HG02588 (cell line): ENCODE data around the gene GOLGA6L7.
"Not testable (repeated sequence)": the region's sequence is repeated elsewhere in the genome, so short reads cannot be mapped to it uniquely, and the experiment has no call there.

Experiments used
- ATAC-seq: cut with Tn5 transposase; IDR thresholded peaks from one replicate; pipeline ENCODE4 v1.9.1; 2021; ENCODE audit warnings: mild to moderate bottlenecking, moderate library complexity; ENCODE audit not compliant: unreplicated experiment

The GOLGA6L7 gene

GRCh38 chr15:28848521-28848920 lies at the start of gene GOLGA6L7:
Gene GOLGA6L7 (minus strand): TSS chr15:28848644. CDS start chr15:28848549, 95 bp downstream.
- not testable (repeated sequence) for ATAC-seq

GRCh38 chr15:28897861-28898585 lies 49.6 kb upstream of the GOLGA6L7 start:
- no peak for ATAC-seq

DNA sequence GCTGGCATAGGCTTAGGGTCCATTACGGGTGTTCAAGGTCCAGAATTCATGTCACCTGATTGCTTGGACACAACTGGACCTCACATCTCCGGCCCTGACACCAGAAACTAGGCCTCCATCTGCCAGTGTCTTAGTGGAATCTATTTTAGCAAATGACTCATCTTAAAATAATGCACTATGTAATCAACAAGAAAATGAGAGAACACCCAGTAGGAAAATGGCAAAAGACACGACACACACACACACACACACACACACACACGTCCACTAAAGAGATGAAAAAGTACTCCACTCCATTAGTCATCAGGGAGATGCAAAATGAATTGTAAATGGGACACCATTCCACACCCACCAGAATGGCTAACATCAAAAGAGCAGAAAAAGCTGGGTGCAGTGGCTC lies 48.5 kb upstream of the GOLGA6L7 start:
- ATAC-seq, result no peak

GRCh38 chr15:28895566-28895965 lies 47.1 kb upstream of the GOLGA6L7 start:
- no peak for ATAC-seq

GRCh38 chr15:28895146-28895545 lies 46.7 kb upstream of the GOLGA6L7 start:
- ATAC-seq, result no peak

- no peak for ATAC-seq
These were observed 46.2 kb upstream of the GOLGA6L7 start for GRCh38 chr15:28894631-28895030.

DNA sequence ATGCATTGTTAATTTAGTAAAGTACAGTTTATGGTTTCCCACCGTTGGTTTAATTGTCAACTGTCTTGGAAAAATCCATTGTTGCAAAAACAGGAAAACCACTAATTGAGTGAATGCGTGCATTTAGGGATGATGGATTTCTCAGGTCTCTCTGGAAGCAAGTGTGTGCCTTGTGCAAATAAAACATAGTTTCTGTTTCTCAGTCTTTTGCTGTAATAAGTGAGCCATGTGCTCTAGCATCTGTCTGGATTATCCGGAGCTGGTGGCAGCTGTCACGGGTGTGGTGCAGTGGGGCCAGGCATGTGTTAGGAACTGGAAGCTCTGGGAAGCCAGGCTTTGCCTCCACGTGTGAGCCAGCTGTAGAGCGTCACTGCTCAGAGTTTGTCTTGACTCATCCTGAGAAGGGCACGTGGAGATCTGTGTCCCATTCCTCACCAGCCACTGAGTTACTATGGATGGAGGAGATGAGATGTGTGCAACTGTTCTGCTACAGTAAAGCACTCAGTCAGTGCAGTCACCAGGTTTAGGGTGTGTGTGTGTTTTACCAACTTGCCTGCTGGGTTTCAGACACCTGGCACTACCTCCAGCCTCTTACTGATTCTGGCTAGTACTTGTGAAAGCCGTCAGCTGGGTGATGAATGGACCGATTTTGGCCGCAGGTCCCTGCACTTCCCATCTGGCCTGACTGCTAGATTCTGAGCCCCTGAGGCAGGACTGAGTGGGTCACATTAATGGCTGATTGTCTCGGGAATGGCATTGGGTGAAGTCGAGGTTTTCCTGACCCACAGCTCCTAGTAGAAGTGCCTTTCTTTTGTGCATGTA lies 44.6 kb upstream of the GOLGA6L7 start:
- no peak for ATAC-seq

- no peak for ATAC-seq
These were observed 43.1 kb upstream of the GOLGA6L7 start for GRCh38 chr15:28891588-28891987.

DNA sequence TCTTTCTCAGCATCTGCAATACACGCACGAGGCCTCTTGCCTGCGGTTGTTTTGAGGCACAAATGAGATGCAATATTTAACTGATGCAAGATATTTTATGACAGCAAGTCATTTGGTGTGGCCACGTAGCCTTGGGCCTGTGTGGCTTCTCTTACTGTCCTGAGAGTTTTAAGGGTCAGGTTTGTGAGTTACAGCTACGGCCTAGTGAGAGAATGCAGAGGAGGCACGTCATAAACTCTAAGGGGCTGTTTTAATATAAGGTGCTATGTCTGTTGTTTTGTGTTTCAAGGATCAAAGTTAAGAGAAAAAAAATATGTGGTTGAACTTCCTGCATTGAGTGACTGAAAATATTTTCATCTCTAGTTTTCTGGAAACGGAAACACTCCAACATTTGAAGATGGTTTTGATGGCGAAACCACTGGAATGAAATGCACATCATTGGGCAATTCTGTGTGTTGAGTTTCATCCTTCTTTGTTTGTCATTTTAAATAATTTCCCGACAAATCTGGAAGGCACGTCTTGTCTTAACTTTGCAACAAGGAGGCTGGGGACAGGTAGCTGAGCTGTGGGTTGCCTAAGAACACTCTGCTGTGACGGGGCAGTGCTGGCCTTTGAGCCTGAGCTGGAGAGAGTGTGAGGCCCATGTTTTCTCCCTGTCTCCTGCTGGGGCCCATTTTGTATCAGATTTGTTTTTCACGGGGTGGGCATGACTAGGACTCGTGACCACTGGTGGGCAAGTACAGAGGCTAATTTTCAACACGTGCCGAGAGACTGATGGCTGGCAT lies 42.5 kb upstream of the GOLGA6L7 start:
- no peak for ATAC-seq

DNA sequence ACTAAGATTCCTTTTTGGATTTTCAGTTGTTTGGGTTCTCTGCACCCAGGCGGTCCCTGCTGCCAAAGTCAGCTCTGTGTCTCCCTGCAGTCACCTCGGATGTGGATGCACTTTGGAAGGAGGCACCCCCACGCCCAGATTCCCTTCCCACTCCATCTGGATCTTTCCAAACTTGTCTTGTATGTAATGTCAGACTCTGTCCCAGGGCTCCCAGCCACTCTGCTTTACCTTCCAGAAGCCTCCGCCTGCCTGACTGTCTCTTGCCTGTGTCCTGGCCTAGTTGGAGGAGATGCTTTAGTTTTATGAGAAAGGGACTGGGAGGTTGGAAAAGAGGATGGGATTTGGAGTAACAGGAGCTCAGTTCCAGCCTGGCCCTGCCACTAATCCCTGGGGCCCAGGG lies 41.8 kb upstream of the GOLGA6L7 start:
- ATAC-seq, result not testable (repeated sequence)

- not testable (repeated sequence) for ATAC-seq
These were observed 41.4 kb upstream of the GOLGA6L7 start for GRCh38 chr15:28889871-28890270.

DNA sequence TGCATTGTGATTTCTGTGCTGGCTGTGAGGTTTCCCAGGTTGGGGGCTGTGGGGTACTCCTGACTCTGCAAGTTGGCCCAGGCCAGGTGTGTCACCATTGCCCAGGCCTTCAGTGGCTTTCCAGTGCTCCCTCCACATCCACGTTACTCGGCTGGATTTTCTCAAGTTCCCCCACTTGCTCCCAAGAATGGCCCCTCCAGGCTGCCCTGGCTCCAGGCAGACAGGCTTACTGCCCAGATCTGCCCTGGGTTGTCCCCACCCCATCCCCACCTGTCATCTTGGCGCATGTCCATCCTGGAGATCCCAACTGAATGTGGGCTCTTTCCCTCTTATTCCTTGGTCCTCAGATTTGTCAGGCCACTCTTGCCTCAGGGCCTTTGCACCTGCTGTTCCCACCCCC lies 40.9 kb upstream of the GOLGA6L7 start:
- ATAC-seq, result no peak

GRCh38 chr15:28888900-28889299 lies 40.5 kb upstream of the GOLGA6L7 start:
- ATAC-seq, result no peak

- no peak for ATAC-seq
These were observed 40.0 kb upstream of the GOLGA6L7 start for GRCh38 chr15:28888302-28888894.

DNA sequence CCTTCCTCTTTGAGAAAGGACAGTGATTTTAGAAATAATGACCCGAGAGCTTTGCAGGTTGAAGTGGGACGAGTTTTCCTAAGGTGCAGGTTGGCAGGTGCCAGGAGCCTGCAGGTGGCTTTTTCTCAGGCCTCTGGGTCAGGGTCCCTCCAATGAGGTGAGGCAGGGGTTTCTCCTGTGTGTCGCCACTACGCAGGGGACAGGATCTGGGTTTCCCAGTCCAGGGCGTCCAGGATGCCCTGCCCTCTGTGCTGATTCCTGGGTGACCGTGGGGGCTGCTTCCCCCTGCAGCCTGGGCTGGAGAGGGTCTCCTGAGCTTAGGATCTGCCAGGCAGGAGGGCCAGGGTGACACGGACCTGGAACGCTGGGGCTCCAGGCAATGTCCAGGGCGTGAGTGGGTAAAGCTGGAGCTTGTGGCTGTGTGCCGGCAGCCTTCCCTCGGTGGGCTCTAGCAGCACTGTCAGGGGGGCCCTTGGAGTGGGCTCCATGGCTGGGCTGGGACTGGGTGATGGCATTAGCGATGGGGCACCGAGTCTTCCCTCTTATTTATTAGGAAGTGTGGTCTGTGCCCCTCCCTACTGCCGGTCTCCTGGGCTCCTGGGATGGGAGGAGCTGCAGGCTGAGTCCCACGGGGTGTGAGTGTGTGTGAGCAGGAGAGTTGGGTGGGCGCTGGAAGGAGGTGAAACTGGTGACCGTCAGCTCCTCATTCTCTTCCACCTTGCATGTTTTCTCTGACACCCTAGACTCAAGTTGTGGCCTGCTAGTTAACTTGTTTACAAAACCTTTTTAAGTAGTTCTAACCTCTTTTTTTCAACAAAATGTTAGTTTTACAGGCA lies 39.1 kb upstream of the GOLGA6L7 start:
- ATAC-seq, result no peak

GRCh38 chr15:28886431-28887338 lies 38.2 kb upstream of the GOLGA6L7 start:
- no peak for ATAC-seq

- no peak for ATAC-seq
These were observed 37.4 kb upstream of the GOLGA6L7 start, which contains the start of gene APBA2 for GRCh38 chr15:28885630-28886430. Gene APBA2 (plus strand): TSS chr15:28885974. CDS start chr15:29053885, 167,911 bp downstream.

DNA sequence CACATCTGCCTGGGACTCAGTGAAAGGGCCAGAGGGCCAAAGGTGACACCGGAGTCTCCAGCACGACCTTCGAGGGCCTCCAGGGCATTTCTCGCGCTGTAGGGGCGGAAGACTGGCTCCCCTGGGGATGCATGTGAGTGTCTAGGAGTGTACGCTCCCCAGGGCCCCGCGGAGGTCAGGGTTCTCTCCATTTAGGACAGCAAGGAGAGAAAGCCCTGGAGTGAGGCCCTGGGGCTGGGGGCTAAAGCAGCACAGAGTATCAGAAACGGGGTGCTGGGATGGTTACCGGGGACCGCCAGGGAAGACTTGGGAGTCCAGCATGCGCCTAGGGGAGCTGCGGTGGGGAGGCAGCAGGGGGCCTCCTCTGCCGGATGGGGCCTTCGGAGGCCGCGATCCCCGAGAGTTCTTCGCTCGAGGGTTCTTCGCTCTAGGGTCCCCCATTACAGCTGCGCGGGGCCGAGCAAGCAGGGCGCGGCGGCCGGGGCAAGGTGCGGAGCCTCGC lies 36.7 kb upstream of the GOLGA6L7 start:
- no peak for ATAC-seq
